ENCODE data around the gene NLRP3.
"Not testable (repeated sequence)": the region's sequence is repeated elsewhere in the genome, so short reads cannot be mapped to it uniquely, and the experiment has no call there.

The NLRP3 gene

DNA sequence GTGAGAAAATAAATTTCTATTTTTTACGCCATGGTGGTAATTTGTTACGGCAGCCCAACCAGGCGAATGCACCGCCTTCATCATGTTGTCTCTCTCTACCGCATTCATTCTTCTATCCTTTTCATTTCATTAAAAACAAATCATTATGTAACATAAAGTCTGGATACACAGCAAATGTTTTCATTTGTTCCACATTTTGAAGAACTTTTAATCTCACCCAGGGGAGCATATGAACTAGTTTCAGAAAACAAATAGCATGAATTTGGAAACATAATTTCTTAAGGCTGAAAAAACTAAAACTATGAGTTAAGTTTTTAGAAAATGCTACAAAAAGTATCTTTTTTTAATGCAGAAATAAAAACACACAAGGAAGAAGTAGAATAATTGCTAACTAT is 53.2 kb downstream of the NLRP3 start:
- no peak for DNase-seq (ENCODE audit: low read depth)

DNA sequence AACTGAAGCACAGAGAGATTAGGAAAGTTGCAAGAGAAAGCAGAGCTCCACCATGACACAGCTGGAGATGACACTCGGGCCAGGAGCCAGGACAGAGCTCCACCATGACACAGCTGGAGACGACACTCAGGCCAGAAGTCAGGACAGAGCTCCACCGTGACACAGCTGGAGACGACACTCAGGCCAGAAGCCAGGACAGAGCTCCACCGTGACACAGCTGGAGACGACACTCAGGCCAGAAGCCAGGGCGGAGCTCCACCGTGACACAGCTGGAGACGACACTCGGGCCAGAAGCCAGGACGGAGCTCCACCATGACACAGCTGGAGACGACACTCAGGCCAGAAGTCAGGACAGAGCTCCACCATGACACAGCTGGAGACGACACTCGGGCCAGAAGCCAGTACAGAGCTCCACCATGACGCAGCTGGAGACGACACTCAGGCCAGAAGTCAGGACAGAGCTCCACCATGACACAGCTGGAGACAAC is 55.0 kb downstream of the NLRP3 start:
- not testable (repeated sequence) for DNase-seq (ENCODE audit: low read depth)

DNA sequence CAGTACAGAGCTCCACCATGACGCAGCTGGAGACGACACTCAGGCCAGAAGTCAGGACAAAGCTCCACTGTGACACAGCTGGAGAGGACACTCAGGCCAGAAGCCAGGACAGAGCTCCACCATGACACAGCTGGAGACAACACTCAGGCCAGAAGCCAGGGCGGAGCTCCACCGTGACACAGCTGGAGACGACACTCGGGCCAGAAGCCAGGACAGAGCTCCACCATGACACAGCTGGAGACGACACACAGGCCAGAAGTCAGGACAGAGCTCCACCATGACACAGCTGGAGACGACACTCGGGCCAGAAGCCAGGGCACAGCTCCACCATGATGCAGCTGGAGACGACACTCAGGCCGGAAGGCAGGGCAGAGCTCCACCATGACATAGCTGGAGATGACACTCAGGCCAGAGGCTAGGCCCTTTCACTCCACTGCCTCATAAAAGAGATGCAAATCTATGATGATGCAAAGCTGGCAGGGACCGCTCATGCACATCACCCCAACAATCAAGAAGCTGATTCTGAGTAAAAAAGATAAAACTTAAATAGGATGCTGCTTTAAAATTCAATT is 55.6 kb downstream of the NLRP3 start:
- DNase-seq (ENCODE audit: low read depth), result no peak

DNA sequence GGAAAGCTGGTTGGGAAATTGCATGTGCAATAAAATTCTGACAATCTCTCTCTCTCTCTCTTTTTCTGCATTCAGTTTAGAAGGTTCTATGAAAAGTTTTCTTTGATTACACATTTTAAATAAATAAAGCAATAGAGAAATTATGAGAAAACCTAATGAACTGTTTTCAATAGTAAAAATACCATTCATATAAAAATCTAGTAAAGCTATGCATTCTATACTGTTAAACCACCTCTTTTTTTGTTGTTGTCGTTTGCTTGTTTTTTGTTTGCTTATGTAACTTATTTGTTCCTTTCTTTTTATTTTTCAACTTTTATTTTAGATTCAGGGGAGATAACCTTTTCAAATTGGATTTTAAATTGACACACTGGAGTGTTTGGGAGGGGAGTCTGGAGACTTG is 56.1 kb downstream of the NLRP3 start:
- DNase-seq (ENCODE audit: low read depth), result no peak

DNA sequence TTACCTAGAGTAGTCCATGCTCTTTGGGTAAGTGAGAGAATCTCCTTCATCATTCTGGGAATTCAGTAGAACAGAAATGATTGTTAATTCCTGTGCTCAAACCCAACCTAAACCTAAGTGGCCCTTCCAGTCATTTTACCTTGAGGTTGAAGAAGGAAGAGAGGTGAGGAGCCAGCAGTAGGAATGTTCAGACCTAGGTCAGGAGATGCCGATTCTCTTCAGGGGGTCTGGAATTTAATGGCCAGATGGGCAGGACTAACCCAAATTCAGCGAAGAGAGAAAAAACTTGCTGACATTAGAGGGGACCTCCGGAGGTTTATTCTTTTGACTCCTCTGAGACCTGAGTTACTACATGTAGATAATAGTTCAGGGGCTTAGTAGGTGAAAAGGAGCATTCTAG is 58.4 kb downstream of the NLRP3 start:
- no peak for DNase-seq (ENCODE audit: low read depth)

DNA sequence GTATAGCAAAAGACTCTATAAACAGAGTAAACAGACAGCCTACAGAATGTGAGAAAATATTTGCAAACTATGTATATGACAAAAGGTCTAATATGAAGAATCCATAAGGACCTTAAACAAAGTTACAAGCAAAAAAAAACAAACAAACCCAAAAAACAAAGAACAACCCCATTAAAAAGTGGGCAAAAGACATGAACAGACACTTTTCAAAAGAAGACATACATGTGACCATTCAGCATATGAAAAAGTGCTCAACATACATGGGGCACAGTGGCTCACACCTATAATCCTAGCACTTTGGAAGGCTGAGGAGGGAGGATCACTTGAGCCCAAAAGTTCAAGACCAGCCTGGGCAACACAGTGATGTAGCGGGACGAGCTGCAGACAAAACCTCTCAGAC is 59.8 kb downstream of the NLRP3 start:
- no peak for DNase-seq (ENCODE audit: low read depth)

DNA sequence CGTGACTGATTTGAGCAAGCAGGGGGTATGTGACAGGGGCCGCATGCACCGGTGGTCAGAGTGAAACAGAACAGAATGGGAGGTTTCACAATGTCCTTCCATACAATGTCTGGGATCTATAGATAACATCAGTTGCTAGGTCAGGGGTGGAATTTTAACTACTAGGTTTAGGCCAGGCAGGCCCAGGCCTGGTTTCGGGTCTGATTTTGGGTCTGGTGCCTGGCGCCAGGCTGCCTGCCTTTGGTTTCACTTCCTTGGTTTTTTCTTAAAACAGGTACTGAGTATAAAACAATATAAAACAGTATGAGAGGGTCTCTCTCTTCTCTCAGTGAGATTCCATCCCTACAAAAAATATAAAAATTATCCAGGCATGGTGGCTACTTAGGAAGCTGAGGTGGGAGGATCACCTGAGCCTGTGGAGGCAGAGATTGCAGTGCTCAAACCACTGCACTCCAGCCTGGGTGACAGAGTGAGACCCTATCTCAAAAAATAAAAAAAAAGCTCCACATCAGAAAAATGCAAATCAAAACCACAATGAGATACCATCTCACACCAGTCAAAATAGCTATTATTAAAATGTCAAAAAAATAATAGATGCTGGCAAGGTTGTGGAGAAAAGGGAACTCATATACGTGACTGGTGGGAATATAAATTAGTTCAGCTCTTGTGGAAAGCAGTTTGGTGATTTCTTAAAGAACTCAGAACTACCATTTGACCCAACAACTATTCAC is 60.5 kb downstream of the NLRP3 start:
- DNase-seq (ENCODE audit: low read depth), result not testable (repeated sequence)

DNA sequence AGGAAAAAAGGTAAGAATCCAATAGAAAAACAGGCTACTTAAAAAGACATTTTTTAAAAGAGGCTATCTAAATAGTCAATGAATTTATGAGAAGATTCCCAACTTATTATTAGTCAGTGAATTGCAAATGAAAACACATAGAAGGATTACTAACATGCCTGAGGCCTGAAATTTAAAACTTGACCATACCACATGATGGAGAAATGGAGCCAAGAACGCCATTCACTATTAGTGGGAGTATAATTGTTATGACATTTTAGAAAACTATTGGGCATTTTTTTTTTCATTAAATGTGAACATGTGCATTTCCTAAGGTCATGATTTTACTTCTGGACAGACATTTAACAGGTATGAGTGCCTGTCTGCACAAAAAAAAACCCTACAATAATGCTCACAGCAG is 66.8 kb downstream of the NLRP3 start:
- peak; percentile 13 for DNase-seq (ENCODE audit: low read depth)

DNA sequence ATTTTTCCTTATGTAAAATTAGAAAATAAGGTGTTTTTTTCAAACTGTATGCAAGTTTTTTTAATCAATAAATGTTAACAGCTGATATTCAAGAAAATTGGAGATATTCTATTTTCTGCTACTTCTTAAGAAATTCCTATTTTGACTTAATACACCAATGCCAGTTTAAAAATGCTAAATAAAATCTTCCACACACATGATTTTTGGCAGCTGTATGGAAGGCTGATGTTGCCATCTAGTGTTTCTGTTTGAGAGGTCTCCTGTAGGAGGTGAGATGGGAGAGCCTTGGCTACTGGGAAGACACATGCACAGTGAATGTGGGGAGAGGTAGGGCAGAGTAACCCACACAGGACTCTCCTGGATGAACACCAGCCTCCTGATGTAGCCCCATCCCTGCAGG is 71.1 kb downstream of the NLRP3 start:
- DNase-seq (ENCODE audit: low read depth), result peak; percentile 64

DNA sequence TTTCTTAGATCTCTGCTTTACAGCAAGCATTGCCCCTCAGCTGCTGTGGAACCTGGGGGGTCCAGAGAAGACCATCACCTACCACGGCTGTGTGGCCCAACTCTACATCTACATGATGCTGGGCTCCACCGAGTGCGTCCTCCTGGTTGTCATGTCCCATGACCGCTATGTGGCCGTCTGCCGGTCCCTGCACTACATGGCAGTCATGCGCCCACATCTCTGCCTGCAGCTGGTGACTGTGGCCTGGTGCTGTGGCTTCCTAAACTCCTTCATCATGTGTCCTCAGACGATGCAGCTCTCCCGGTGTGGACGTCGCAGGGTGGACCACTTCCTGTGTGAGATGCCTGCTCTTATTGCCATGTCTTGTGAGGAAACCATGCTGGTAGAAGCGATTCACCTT is 75.4 kb downstream of the NLRP3 start:
- no peak for DNase-seq (ENCODE audit: low read depth)

DNA sequence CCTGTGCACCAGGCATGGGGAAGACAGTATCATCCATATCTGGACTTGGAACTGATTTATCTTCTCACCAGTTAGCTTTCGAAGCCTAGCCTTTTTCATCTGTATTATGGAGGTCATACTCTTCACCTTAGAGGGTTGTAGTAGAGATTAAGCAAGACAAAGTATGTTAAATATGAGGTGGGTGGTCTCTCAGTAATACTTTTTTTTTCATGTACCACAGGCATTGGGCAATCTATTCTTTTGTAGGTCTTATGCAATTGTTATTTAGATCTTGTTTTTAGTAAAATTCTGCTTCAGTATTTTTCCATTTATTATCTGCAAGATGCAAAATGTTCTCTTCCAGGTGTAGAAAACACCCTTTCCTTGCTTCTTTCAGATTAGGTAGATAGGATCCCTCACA is 77.1 kb downstream of the NLRP3 start:
- peak; percentile 56 for DNase-seq (ENCODE audit: low read depth)

DNA sequence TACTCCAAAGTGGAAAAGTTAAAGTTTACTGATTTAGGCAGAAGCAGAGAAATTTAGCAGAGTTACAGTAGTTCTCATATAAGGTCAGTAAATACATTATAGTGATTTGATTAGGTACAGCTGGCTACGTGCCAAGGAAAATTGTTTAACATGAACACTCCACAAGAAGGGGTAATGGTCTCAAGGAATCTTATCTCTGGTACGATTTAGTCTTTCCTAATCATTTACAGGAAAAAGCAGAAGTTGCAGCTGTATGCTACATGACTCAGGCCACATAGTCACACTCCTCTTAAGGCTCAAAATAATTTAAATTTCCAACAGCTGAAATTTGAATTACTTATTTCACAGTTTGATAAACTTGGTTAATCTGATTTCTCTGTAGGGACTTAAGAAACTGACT is 78.8 kb downstream of the NLRP3 start:
- DNase-seq (ENCODE audit: low read depth), result peak; percentile 30

DNA sequence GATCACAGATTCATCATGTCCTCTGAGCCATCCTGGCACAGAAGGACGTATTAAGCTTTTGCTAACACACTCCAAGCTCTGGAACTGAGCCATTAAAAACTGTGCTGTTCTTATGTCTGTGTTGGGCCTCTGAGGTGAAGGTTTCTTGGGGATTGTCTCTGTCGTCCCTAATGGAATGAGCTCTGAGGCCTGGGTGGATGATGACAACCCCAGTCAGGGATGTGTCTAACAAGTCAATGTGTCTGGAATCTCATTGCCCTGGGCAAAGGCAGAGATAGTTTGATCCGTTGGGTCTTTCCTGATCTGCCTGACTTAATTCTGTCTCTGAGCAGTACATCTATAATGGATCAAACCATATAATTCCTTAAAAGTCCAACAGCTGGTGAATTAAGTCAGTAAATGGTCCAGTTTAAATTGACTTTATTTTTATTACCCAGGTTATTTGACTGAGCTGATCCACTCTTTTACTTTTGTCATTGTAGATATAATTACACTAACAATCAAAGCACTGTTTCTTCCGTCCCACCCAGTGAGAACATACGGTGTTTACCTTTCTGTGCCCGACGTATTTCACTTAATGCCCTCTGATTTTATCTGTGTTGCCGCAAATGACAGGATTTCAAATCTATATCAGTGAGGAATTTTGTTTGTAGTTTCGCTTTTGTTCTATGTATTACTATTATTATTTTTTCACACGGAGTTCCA is 80.8 kb downstream of the NLRP3 start:
- no peak for DNase-seq (ENCODE audit: low read depth)

Measured in amniotic epithelial cell (primary cell).